Activated gamma-delta T cell treated with anti-CD3 and anti-CD28 coated beads, Interleukin-2, amount 50 U/mL, for 16 hours (primary cell): Measurements from ENCODE around the gene PCGF6.
"Not testable (repeated sequence)": the region's sequence is repeated elsewhere in the genome, so short reads cannot be mapped to it uniquely, and the experiment has no call there.

Experiments
- DNase-seq: peaks from one replicate; pipeline ENCODE4 v3.0.0-alpha.2; 2020; ENCODE audit warnings: low read depth

The PCGF6 gene

GRCh38 chr10:103350517-103351260, at the start of gene PCGF6:
Gene PCGF6, minus strand, starts transcription at chr10:103351140. Its CDS starts 74 bp downstream, at chr10:103351066.
- peak; percentile 55 for DNase-seq

- DNase-seq, result no peak
Observed at GRCh38 chr10:103397191-103397825, 46.4 kb upstream of the PCGF6 start.

GRCh38 chr10:103396789-103397087, 45.8 kb upstream of the PCGF6 start:
- DNase-seq, result no peak

- DNase-seq, result peak; percentile 93
Observed at GRCh38 chr10:103396067-103396788, 45.3 kb upstream of the PCGF6 start, which contains the start of the genes ATP5MK and PDCD11. Gene ATP5MK, minus strand, starts transcription at chr10:103396475. Its CDS starts 4,018 bp downstream, at chr10:103392457. Gene PDCD11, plus strand, starts transcription at chr10:103396626. Its CDS starts 1,801 bp downstream, at chr10:103398427.

GRCh38 chr10:103395754-103396066, 44.8 kb upstream of the PCGF6 start:
- no peak for DNase-seq

GRCh38 chr10:103394180-103394579, 43.2 kb upstream of the PCGF6 start:
- no peak for DNase-seq

- DNase-seq, result no peak
Observed at GRCh38 chr10:103382769-103383168, 31.8 kb upstream of the PCGF6 start.

- no peak for DNase-seq
Observed at GRCh38 chr10:103374263-103374662, 23.3 kb upstream of the PCGF6 start.

- no peak for DNase-seq
Observed at GRCh38 chr10:103373544-103373943, 22.6 kb upstream of the PCGF6 start.

GRCh38 chr10:103367782-103368518, 17.0 kb upstream of the PCGF6 start, which contains the start of gene TAF5:
Gene TAF5, plus strand, starts transcription at chr10:103367976. Its CDS starts 14 bp downstream, at chr10:103367990.
- peak; percentile 85 for DNase-seq

GRCh38 chr10:103367379-103367781, 16.4 kb upstream of the PCGF6 start:
- no peak for DNase-seq

GRCh38 chr10:103360791-103361190, 9.9 kb upstream of the PCGF6 start:
- not testable (repeated sequence) for DNase-seq

- DNase-seq, result not testable (repeated sequence)
Observed at GRCh38 chr10:103359493-103359892, 8.6 kb upstream of the PCGF6 start.

- DNase-seq, result no peak
Observed at GRCh38 chr10:103355906-103356599, 5.1 kb upstream of the PCGF6 start.

GRCh38 chr10:103354567-103354966, 3.6 kb upstream of the PCGF6 start:
- not testable (repeated sequence) for DNase-seq

GRCh38 chr10:103353281-103353680, 2.3 kb upstream of the PCGF6 start:
- no peak for DNase-seq

GRCh38 chr10:103350175-103350516, 794 bp downstream of the PCGF6 start:
- DNase-seq, result no peak

- DNase-seq, result no peak
Observed at GRCh38 chr10:103336370-103336769, 14.6 kb downstream of the PCGF6 start.

- DNase-seq, result no peak
Observed at GRCh38 chr10:103334567-103334966, 16.4 kb downstream of the PCGF6 start.

- DNase-seq, result no peak
Observed at GRCh38 chr10:103333934-103334520, 16.9 kb downstream of the PCGF6 start.

- DNase-seq, result no peak
Observed at GRCh38 chr10:103327906-103328305, 23.0 kb downstream of the PCGF6 start.
